HG03457 (cell line): ENCODE measurements around the gene CTRB2.

Experiments
- ATAC-seq: cut with Tn5 transposase; IDR thresholded peaks from one replicate; pipeline ENCODE4 v1.9.1; 2021; ENCODE audit warnings: moderate number of reproducible peaks; ENCODE audit not compliant: unreplicated experiment

Gene CTRB2

GRCh38 chr16:75206749-75207451 is at the start of gene CTRB2:
TSS of gene CTRB2 (minus strand) at chr16:75207161. CDS start at chr16:75207141, 20 bp downstream.
- no peak for ATAC-seq

DNA sequence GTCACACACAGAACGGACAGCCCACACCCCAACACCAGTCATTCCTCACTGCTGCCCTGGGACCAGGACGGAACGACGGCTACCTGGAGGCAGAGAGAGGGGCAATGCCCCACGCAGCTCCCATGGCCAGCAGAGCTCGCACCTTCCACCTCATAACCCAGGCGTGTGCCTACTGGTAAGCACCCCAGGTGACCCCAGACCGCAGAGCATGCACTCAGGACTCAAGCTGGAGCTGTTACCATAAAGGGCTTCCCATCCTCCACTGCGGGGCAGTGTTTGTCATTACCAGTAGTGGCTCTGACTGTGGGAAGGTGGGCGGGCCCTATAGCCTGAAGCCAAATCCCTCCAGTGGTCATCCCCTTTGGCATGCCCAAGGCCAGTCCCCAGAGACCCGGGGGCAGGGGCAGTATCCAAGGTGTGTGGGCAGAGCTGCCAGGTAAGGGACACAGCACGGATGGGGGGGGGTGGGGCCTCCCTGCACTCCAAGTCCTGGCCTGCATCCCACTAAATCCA is 49.2 kb upstream of the CTRB2 start:
- ATAC-seq, result no peak

DNA sequence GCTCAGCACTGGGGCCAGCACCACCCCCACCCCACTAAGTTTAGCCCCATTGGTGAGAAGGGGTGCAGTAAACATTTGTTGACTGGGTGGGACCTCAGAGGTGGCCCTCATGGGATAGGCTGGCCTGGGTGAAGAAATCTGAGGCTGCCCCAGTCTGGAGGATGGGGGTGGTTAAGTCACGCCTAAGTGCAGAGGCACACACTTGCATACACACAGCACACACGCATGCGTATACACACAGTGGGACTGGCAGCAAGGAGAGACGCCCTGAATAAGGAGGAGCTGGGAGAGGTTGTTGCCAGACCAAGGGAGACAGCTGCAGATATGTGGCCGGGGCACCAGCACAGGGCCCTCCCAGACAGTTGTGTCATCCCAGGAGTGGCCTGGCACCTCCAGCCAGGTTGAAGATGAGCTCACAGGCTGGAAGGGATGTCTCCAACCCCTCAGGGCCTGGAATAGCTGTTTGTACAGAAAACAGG is 47.4 kb upstream of the CTRB2 start:
- ATAC-seq, result no peak

GRCh38 chr16:75252946-75253911 is 46.3 kb upstream of the CTRB2 start:
- ATAC-seq, result no peak

DNA sequence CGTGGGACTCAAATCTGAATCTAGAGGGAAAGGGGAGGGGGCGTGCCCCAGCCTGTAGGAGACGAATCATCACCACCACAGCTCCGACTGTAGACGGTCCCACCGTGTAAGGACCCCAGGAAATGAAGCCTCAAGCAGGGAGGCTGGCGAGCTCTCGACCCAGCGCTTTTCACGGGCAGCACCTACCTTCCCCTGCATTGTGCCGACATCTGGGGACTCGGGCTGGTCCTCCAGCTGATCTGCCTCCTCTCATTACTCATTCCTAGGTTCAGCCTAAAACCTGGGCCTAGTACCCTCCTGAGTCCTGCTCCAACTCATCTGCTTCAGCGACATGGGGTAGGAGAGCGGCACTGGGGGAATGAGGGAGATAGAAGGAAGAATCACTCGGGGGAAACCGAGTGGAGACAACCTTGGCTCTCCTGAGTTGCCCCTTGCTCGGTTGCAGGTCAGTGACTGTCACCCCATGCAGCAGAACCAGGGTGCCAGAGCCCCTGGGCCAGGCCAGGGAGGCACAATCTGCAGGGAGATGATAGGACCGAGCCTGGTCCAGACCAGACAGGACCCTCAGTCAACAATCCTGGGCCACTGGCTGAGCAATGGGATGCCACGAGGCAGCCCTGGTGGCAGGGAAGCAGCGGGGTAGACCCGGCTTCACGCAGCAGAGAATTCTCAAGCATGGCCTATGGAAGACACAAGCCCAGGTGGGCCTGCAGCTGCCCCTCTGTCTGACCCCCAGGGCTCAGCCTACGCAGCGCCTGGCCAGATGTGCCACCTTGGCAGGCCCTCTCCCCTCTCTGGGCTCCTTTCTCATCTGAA is 45.3 kb upstream of the CTRB2 start:
- no peak for ATAC-seq

- ATAC-seq, result peak; percentile 68
These were observed 44.5 kb upstream of the CTRB2 start, which contains the start of gene BCAR1 for GRCh38 chr16:75251280-75252048. TSS of gene BCAR1 (minus strand) at chr16:75251624. CDS start at chr16:75251482, 142 bp downstream.

GRCh38 chr16:75250809-75251279 is 43.9 kb upstream of the CTRB2 start:
- ATAC-seq, result peak; percentile 14

DNA sequence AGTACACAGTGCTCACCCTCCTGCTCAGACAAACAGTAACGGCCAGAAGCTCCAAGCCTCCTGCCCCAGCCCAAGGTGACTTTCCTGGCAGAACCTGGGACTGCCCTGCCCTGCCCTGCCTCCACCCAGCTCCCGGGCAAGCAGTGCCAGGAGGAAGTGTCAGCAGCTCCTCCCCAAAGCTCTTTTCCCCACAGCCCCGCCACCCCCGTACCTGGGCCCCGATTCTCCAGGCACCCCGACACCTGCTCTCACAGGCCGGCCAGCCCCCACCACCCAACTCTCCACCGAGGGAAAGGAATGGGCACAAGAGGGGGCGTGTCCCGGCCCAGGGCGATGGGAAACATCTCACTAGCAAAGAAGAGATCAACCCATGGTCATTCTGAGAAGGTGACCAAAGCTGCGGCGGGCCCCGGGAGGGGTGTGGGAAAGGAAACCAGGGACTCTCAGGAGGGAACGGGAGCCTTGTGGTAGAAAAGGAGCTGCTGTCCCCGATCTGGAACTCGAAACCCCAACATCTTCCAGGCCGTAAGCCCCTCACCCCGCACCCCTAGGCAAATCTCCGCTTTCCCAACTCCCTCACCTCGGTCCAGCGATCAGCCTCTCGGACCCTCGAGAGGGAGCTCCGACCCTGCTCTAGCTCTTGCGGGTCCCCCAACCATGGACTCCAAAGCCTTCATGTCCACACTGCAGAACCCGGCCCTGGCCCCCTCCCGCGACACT is 43.3 kb upstream of the CTRB2 start:
- no peak for ATAC-seq

GRCh38 chr16:75249441-75249840 is 42.5 kb upstream of the CTRB2 start:
- ATAC-seq, result no peak

DNA sequence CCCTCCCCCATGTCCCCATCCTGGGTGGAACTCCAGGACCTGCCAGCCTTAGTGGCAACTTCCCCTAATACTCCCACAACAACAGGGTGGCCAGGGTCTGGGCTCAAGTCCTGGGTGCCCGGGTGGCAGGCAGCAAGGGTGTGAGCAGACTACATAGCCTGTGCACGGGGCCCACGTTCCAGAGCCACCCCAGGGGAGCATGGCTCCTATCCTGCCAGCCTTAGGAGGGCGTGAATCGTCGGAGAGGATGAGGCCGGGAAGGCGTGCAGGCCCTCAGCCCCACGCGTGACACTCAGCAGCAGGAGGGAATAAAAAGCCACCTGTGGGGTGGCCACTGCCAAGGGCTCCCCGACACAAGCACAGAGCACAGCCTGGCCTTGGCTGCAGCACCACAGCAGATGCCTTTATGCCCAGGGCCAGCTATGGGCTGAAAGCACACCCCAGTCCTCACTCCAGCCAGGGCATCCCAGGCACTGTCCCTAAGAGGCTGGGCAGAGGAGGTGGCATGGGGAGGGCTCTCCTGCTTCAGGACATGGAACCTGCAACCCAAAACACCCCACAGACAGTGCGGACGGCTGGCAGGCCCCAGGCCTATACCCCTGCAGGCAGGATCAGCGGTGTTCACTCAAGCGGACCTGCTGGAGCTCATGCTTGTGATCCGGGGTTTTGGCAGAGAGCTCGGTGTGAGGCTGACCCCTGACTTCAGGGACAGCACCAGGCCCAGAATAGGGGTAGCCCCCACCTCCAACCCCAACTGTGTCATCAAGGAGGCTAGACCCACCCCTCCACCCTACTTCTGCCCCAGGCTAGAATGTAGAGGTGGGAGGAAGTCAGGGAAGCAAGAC is 41.8 kb upstream of the CTRB2 start:
- no peak for ATAC-seq

- ATAC-seq, result no peak
These were observed 41.2 kb upstream of the CTRB2 start for GRCh38 chr16:75248142-75248535.

GRCh38 chr16:75247249-75247648 is 40.3 kb upstream of the CTRB2 start:
- ATAC-seq, result no peak

DNA sequence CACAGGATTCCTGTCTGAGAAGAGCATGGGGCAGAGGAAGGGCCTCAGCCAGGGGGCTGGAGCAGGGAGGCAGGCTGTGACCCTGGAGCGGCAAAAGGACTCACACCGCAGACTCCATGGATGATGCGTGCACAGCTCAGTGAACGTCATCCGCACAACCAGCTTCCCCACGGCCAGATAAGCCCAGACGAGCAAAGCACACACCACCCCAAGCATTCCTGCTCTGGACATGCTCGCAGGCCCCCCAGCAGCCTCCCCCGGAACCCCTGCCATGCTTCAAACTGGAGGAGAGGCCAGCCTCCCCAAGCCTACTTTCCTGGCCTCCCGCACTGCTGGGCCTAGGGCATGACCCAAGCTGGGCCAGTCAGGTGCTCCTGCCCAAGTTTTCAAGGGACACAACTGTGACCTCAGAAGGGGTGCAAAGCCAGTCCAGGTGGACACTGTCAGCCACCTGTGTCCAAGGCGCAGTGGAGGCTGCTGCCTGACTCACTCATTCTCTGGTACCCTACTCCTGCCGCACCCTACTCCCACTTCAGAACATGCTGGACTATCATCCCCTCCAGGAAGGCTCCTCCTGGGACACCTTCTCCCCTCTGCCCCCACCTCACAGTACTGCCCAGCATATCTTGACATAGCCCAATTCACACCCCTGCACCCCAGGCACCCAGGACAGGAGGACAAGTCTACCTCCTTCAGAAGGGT is 39.7 kb upstream of the CTRB2 start:
- no peak for ATAC-seq

DNA sequence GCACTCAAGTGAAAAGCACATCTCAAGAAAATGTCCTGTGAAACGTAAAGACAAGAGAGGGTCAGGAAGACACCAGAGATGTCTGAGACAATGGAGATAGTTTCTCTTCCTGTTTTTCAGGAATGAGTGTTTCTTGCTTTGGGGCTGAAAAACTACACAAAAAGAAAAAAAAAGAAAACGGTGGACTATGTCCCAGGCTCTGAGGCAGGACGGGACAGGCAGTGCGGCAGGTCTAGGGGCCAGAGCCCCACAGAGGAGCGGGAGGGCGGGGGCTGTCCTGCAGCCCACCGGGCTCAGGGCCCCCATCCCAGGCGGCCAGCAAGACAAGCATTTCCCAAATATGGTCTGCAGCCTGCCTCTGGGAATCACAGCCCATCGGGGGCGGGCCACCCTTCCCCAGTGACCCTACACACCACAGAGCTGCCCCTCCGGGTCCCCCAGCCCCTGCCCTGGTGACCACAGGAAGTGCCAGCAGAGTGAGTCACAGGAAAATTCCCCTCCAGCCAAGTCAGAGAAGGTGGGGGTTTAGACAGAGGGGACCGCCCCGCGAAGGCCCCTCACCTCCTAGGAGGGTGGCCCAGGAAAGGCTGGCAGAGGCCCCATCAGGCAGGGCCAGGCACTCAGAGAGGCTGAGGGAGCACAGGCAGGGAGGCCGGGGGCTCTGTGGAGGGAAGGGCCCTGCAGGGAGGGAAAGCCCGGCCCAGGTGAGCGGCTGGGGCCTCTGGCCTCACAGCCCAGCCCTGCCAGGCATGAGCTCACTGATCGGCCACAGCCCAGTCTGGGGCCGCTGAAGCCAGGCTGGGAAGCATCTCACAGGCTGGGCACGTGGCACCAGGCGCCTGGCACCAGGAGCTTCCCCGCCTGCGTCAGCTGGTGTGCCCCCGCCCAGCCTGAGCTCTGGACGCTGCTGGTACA is 38.1 kb upstream of the CTRB2 start:
- no peak for ATAC-seq

- no peak for ATAC-seq
These were observed 37.4 kb upstream of the CTRB2 start for GRCh38 chr16:75244225-75244809.

- no peak for ATAC-seq
These were observed 36.8 kb upstream of the CTRB2 start for GRCh38 chr16:75243667-75244224.
